Measurements from ENCODE around the gene AP1G2. TPM values are rescaled to one million over a fixed set of nuclear protein-coding genes. Genes with fewer than 3 reads are reported as not detected.

The AP1G2 gene
- total RNA-seq, 2 experiments from 2014 or later = 193 to 198 TPM

DNA sequence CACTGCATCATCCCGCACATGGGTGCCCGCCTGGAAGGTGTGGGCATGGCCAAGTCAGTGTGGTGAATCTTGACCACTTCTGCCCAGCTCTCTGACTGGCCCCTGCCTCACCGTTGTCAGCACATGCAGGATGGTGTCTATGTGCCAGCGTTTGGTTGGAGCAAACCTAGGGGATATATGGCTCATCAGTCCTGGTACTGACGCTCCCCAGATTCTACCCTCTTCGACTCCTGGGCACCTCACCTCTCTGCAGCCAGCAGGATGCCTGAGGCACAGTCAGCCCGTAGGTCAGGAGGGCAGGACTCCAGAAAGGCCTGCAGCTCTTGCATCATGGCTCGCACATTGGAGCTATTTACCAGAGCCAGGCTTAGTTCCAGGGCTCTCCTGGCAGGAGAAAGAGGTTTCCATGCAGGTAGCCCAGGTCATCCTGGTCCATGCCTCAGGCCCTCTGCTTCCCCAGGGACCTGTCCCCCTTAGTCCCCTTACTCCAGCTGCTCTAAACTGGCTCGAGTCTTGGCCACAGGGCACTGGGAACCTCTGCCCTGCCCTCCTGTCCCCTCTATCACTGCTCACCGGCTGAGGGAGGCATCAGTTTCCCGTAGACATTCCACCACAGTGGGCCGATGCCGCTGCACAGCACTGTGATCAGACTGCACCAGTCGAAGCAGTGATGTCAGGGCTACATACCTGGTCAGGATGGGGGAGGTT lies 4.0 kb downstream of the AP1G2 start:
- no peaks in the 10 kb centered on the region for H3K27me3 Mint-ChIP-seq
- ATAC-seq (ENCODE audit: poor library complexity) (no peak), DNase-seq (peak in 1 of 14 experiments; percentile 13)
- no peaks in the 10 kb centered on the region for H3K9me3 Mint-ChIP-seq
- CTCF ChIA-PET = interaction anchor here (0.8 to 6.0 kb wide), 2 partner anchors 9 to 84 kb away, joined by 4 to 67 read pairs; no protein-coding TSS in a partner anchor
- H3K4me3 Mint-ChIP-seq = peak overlapping the region; percentile 72
- peaks cover 48% of the 10 kb centered on the region for H3K4me1 Mint-ChIP-seq (ENCODE audit: low read depth)
- peak overlapping the region; percentile 55 for H3K27ac Mint-ChIP-seq
- no peaks in the 10 kb centered on the region for H3K27me3 ChIP-seq (ENCODE audit: control insufficient read depth in 1 of 2, insufficient read depth in 2 of 2, low read length in 2 of 2)
- peaks cover 75% of the 10 kb centered on the region for H3K36me3 ChIP-seq (ENCODE audit: insufficient read depth, low read length)
- POLR2A ChIA-PET = interaction anchor here (0.7 to 1.3 kb wide), 2 partner anchors 47 to 94 kb away, joined by 3 read pairs; partner anchors contain the start of gene NGDN
- no peak overlapping the region for H3K27ac ChIP-seq (ENCODE audit: low read depth in 1 of 2, low read length in 2 of 2)
- TF ChIP-seq, protein P1, sequence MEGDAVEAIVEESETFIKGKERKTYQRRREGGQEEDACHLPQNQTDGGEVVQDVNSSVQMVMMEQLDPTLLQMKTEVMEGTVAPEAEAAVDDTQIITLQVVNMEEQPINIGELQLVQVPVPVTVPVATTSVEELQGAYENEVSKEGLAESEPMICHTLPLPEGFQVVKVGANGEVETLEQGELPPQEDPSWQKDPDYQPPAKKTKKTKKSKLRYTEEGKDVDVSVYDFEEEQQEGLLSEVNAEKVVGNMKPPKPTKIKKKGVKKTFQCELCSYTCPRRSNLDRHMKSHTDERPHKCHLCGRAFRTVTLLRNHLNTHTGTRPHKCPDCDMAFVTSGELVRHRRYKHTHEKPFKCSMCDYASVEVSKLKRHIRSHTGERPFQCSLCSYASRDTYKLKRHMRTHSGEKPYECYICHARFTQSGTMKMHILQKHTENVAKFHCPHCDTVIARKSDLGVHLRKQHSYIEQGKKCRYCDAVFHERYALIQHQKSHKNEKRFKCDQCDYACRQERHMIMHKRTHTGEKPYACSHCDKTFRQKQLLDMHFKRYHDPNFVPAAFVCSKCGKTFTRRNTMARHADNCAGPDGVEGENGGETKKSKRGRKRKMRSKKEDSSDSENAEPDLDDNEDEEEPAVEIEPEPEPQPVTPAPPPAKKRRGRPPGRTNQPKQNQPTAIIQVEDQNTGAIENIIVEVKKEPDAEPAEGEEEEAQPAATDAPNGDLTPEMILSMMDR (IDR thresholded peaks at IDR 0.05) = no peak
- peaks cover 74% of the 10 kb centered on the region for H3K36me3 Mint-ChIP-seq (ENCODE audit: low read depth)
- intact Hi-C loops (cut with DNase I, micrococcal nuclease) = loop anchor here in 1 of 2 experiments (5.0 to 10.0 kb wide), 4 partner anchors 241 to 551 kb away; partner anchors contain the start of genes ACIN1, C14orf119, DCAF11 and NRL
- no peaks in the 10 kb centered on the region for H3K9me3 ChIP-seq (ENCODE audit: control insufficient read depth in 1 of 2, insufficient read depth in 1 of 2, low read length in 2 of 2)
- H3K4me1 ChIP-seq (ENCODE audit: insufficient read depth, low read length) = peaks cover 44% of the 10 kb centered on the region
- no peak overlapping the region for H3K4me3 ChIP-seq (ENCODE audit: low read length)

DNA sequence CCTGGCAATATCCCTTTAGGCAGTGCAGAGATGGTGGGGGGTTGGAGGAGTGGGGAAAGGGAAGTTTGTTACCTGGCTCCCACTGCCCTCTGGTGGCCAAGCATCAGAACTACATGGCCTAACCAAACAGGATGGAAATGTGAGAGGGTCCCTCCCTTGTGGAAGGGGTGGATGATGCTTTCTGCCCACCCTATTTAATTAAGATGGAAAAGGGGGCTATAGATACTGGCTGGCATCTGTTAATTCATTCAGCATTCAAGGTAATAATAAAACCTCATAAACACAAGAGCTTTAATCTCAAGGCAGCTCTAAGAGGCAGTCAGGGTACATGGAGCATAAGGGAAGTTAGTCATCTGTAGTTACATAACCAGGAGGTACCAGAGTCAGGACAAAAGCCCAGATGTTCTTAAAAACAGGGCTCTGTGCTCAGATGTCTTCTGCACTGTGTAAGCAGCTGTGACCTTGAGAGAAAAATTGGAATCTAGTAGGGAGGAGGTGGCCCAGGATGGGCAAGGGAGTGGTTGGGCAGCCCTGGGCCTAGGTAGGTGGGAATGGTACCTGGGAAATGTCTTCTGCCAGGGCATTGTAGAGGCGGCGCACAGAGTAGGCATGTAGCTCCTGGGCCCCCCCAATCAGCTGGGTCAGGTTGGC lies 4.6 kb downstream of the AP1G2 start:
- ChIA-PET POLR2A (interaction anchor here (0.7 to 1.3 kb wide), 2 partner anchors 48 to 94 kb away, joined by 3 read pairs; partner anchors contain the start of gene NGDN), CTCF (interaction anchor here (0.8 to 6.0 kb wide), 2 partner anchors 9 to 84 kb away, joined by 4 to 67 read pairs; no protein-coding TSS in a partner anchor)
- Histone ChIP-seq H3K4me3 (ENCODE audit: low read length) (no peak overlapping the region), H3K4me1 (ENCODE audit: insufficient read depth, low read length) (peaks cover 37% of the 10 kb centered on the region), H3K27me3 (ENCODE audit: control insufficient read depth in 1 of 2, insufficient read depth in 2 of 2, low read length in 2 of 2) (no peaks in the 10 kb centered on the region), H3K27ac (ENCODE audit: low read depth in 1 of 2, low read length in 2 of 2) (no peak overlapping the region), H3K36me3 (ENCODE audit: insufficient read depth, low read length) (peaks cover 79% of the 10 kb centered on the region), H3K9me3 (ENCODE audit: control insufficient read depth in 1 of 2, insufficient read depth in 1 of 2, low read length in 2 of 2) (no peaks in the 10 kb centered on the region)
- TF ChIP-seq, protein P1 (IDR thresholded peaks at IDR 0.05) = peak; percentile 94
- ATAC-seq (ENCODE audit: poor library complexity) (peak; percentile 27), DNase-seq (peak; percentile 38 to 80 (median 50))
- peaks cover 45% of the 10 kb centered on the region for H3K4me1 Mint-ChIP-seq (ENCODE audit: low read depth)
- intact Hi-C loops (cut with DNase I, micrococcal nuclease) = loop anchor here (1.0 to 10.0 kb wide), 6 partner anchors 85 to 552 kb away; partner anchors contain the start of genes ACIN1 (in 1 of the 2), C14orf119 (in 1 of the 2), DCAF11 (in 1 of the 2) and NRL (in 1 of the 2)
- no peaks in the 10 kb centered on the region for H3K9me3 Mint-ChIP-seq
- peaks cover 77% of the 10 kb centered on the region for H3K36me3 Mint-ChIP-seq (ENCODE audit: low read depth)
- H3K4me3 Mint-ChIP-seq = peak overlapping the region; percentile 66
- peak overlapping the region; percentile 55 for H3K27ac Mint-ChIP-seq
- no peaks in the 10 kb centered on the region for H3K27me3 Mint-ChIP-seq

Measured in CD4-positive, alpha-beta T cell (primary cell).